Measurements from ENCODE around the gene MELTF. TPM values are rescaled to one million over a fixed set of nuclear protein-coding genes. Genes with fewer than 3 reads are reported as not detected.

Gene MELTF
- total and polyA plus RNA-seq, 2 of the 13 experiments (the other 11 are each of a cell fraction or from before 2014, with no cell fraction given): 3.2 to 7.5 TPM

DNA sequence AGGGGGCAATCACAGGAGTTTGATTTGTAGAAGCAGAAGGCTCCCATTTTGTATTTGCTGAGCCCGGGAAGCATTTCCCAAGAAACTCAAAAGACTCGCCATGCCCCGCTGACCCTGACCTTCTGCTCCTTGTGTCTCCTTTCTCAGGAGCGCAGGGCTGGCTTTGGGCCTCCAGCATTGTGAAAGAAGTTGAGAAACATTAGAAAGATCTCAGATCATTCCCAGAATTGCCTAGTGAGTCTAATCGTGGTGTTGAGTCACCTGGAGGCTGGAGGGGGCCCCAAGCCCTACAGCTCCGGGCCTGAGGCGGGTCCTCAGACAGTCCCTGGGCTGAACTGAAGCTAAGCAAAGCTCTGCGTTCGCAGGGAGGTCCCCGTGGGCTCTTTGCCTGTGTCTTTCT is 50.1 kb downstream of the MELTF start:
- Histone ChIP-seq H3K9ac (ENCODE audit: insufficient read depth, low read depth, low read length) (no peak overlapping the region; the same call in 1 of the 2 replicates), H3K4me1 (ENCODE audit: insufficient read depth, low read length) (peaks cover 53% of the 10 kb centered on the region), H2AFZ (ENCODE audit: low read length) (no peak overlapping the region), H3K9me3 (ENCODE audit: low read length) (peaks cover 10% of the 10 kb centered on the region; the same call in 1 of the 2 replicates), H3K79me2 (ENCODE audit: insufficient read depth, low read length) (no peaks in the 10 kb centered on the region), H3K4me2 (ENCODE audit: low read depth, low read length) (no peak overlapping the region), H3K27me3 (ENCODE audit: control insufficient read depth in 1 of 2, insufficient read depth in 2 of 2, low read length in 2 of 2) (no peaks in the 10 kb centered on the region), H3K27ac (ENCODE audit: extremely low read length, insufficient read depth, low read length) (peak overlapping the region; percentile 50), H4K20me1 (ENCODE audit: insufficient read depth, low read length) (no peaks in the 10 kb centered on the region), H3K4me3 (replicated peaks in 1 of 3; ENCODE audit: insufficient read depth in 1 of 3, low read depth in 2 of 3, low read length in 3 of 3) (no peak overlapping the region), H3K36me3 (replicated peaks in 1 of 2; ENCODE audit: control insufficient read depth in 1 of 2, insufficient read depth in 2 of 2, low read length in 2 of 2) (no peaks in the 10 kb centered on the region)
- FAIRE-seq (no peak), DNase-seq (ENCODE audit: low spot score) (no peak), ATAC-seq (peak; percentile 52)
- POLR2A ChIA-PET: interaction anchor here (1.5 kb wide), 1 partner anchor 50 kb away, joined by 3 read pairs; the partner anchor contains the start of gene MELTF
- BruUV-seq (replicated peaks): no TSS peak
- WGBS (ENCODE audit: low lambda C conversion rate): 35% methylated on average over 7 of the region's 10 CpGs
- CTCF ChIA-PET (ENCODE audit: low intra/inter-chr PET ratio, low total read pairs): no interaction called here
- TF ChIP-seq ZNF543 (CRISPR knock-in tag; IDR thresholded peaks at IDR 0.05) (0 out of 2 replicates have a peak, but pooled peaks have one; percentile 53), ZNF121 (CRISPR knock-in tag; IDR thresholded peaks at IDR 0.05) (no peak), MAFG (CRISPR knock-in tag; IDR thresholded peaks at IDR 0.05) (no peak), FOSL2 (CRISPR knock-in tag; IDR thresholded peaks at IDR 0.05) (peak; percentile 56; the same call in 1 of the 2 replicates), ZNF724P (CRISPR knock-in tag; IDR thresholded peaks at IDR 0.05; ENCODE audit: borderline replicate concordance) (no peak), ATM (IDR thresholded peaks at IDR 0.05; ENCODE audit: borderline replicate concordance) (no peak), CEBPB (IDR thresholded peaks at IDR 0.05; ENCODE audit: borderline replicate concordance, low read depth, low read length) (peak; percentile 56; the same call in 1 of the 2 replicates), ZKSCAN1 (IDR thresholded peaks at IDR 0.05; ENCODE audit: low read length) (no peak), ZBTB8A (CRISPR knock-in tag; IDR thresholded peaks at IDR 0.05; ENCODE audit: borderline replicate concordance, low read depth) (no peak)
- TF ChIP-seq, protein P1, sequence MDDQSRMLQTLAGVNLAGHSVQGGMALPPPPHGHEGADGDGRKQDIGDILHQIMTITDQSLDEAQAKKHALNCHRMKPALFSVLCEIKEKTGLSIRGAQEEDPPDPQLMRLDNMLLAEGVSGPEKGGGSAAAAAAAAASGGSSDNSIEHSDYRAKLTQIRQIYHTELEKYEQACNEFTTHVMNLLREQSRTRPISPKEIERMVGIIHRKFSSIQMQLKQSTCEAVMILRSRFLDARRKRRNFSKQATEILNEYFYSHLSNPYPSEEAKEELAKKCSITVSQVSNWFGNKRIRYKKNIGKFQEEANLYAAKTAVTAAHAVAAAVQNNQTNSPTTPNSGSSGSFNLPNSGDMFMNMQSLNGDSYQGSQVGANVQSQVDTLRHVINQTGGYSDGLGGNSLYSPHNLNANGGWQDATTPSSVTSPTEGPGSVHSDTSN (CRISPR knock-in tag; IDR thresholded peaks at IDR 0.05; ENCODE audit: borderline replicate concordance): no peak
- TF ChIP-seq, protein P2, sequence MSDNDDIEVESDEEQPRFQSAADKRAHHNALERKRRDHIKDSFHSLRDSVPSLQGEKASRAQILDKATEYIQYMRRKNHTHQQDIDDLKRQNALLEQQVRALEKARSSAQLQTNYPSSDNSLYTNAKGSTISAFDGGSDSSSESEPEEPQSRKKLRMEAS (IDR thresholded peaks at IDR 0.05): 0 out of 2 replicates have a peak, but pooled peaks have one; percentile 4
- TF ChIP-seq, protein P3, sequence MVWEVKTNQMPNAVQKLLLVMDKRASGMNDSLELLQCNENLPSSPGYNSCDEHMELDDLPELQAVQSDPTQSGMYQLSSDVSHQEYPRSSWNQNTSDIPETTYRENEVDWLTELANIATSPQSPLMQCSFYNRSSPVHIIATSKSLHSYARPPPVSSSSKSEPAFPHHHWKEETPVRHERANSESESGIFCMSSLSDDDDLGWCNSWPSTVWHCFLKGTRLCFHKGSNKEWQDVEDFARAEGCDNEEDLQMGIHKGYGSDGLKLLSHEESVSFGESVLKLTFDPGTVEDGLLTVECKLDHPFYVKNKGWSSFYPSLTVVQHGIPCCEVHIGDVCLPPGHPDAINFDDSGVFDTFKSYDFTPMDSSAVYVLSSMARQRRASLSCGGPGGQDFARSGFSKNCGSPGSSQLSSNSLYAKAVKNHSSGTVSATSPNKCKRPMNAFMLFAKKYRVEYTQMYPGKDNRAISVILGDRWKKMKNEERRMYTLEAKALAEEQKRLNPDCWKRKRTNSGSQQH (CRISPR knock-in tag; IDR thresholded peaks at IDR 0.05; ENCODE audit: low read depth): no peak
- TF ChIP-seq, protein P4, sequence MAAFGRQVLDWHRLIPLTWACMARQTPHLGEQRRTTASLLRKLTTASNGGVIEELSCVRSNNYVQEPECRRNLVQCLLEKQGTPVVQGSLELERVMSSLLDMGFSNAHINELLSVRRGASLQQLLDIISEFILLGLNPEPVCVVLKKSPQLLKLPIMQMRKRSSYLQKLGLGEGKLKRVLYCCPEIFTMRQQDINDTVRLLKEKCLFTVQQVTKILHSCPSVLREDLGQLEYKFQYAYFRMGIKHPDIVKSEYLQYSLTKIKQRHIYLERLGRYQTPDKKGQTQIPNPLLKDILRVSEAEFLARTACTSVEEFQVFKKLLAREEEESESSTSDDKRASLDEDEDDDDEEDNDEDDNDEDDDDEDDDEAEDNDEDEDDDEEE (CRISPR knock-in tag; IDR thresholded peaks at IDR 0.05): no peak
- intact Hi-C loops (cut with micrococcal nuclease; ENCODE audit: unreplicated experiment) (loop anchor here (10.0 kb wide), 1 partner anchor 205 kb away; no protein-coding TSS in a partner anchor), in situ Hi-C loops (cut with HindIII; ENCODE audit: extremely low pct_ligation_motif_present, low pct_unique_long_range_greater_than_20kb) (loop anchor here (5.0 to 25.0 kb wide), 2 partner anchors 53 to 533 kb away; no protein-coding TSS in a partner anchor)

Data from HepG2 (cell line).